HepG2 (cell line): ENCODE results near the gene DIP2C. TPM values are rescaled to one million over a fixed set of nuclear protein-coding genes. Genes with fewer than 3 reads are reported as not detected.

Source experiments
- ATAC-seq: fragments of 200-7000 bp; cut with Tn5 transposase; 3 replicates; pipeline ENCODE4 v1.9.1; 2020; ENCODE audit warnings: mild to moderate bottlenecking, moderate library complexity
- BruUV-seq: library from RNA; stranded (reverse); fragments of 400-500 nt; replicated peaks from 2 replicates; lab custom pipeline; 2021; lab: Mats Ljungman, UMichigan
- CTCF ChIA-PET: fragments of 300-600 bp; formaldehyde crosslinking; extraction: SDS; loops from one replicate; lab custom pipeline; 2021; ENCODE audit warnings: low total read pairs, inconsistent platforms, low intra/inter-chr PET ratio; lab: Yijun Ruan, JAX
- POLR2A ChIA-PET: fragments of 350-600 bp; sonication (Branson Sonifier 250); formaldehyde crosslinking; loops from one replicate; lab custom pipeline; 2020; ENCODE audit warnings: antibody characterized with exemption, inconsistent platforms; lab: Yijun Ruan, JAX
- DNase-seq: peaks from one replicate; pipeline ENCODE4 v3.0.0-alpha.2; 2015; ENCODE audit warnings: low spot score
- FAIRE-seq: peaks from 3 replicates; lab custom pipeline; 2011; peaks lifted over from hg19 to GRCh38; lab: Jason Lieb, UNC
- H2AFZ ChIP-seq: one replicate; pipeline ENCODE4 v1.6.1; 2011; ENCODE audit warnings: low read length, inconsistent platforms
- H3K27ac ChIP-seq: fragments of 300-600 bp; 3 replicates; pipeline ENCODE4 v1.8.0; 2011; ENCODE audit warnings: mixed run types, mild to moderate bottlenecking, mixed read lengths, low read length, inconsistent platforms; ENCODE audit not compliant: insufficient read depth; ENCODE audit errors: extremely low read length
- H3K27me3 ChIP-seq, 2 experiments: fragments of 200-600 bp in 1 of 2; 2 replicates in 1 of 2; 3 replicates in 1 of 2; pipeline versions ENCODE4 v1.6.0 to v1.8.0; 2011; ENCODE audit warnings: low read length in 2 of 2, mild to moderate bottlenecking in 2 of 2, moderate library complexity in 2 of 2, inconsistent platforms in 1 of 2; ENCODE audit not compliant: insufficient read depth in 2 of 2, control insufficient read depth in 1 of 2
- H3K36me3 ChIP-seq, 2 experiments: fragments of 200-600 bp in 1 of 2; replicated peaks in 1 of 2; 2 replicates in 1 of 2; 3 replicates in 1 of 2; pipeline versions ENCODE4 v1.5.1 to v1.8.0; 2011; ENCODE audit warnings: low read length in 2 of 2, inconsistent platforms in 1 of 2; ENCODE audit not compliant: insufficient read depth in 2 of 2, control insufficient read depth in 1 of 2
- H3K4me1 ChIP-seq: 2 replicates; pipeline ENCODE4 v1.5.1; 2012; ENCODE audit warnings: low read length, inconsistent platforms; ENCODE audit not compliant: insufficient read depth
- H3K4me2 ChIP-seq: 2 replicates; pipeline ENCODE4 v1.6.0; 2011; ENCODE audit warnings: low read depth, low read length, inconsistent platforms
- H3K4me3 ChIP-seq, 3 experiments: fragments of 200-600 bp in 1 of 3; sonication (generic), shearing (Covaris generic) in 1 of 3; replicated peaks in 1 of 3; 2 replicates each; pipeline ENCODE4 v1.5.1; 2011 to 2016; ENCODE audit warnings: low read length in 3 of 3, inconsistent platforms in 2 of 3, low read depth in 2 of 3, mild to moderate bottlenecking in 2 of 3, control low read depth in 1 of 3, mixed read lengths in 1 of 3; ENCODE audit not compliant: insufficient read depth in 1 of 3
- H3K79me2 ChIP-seq: one replicate; pipeline ENCODE4 v1.6.1; 2011; ENCODE audit warnings: low read length, inconsistent platforms; ENCODE audit not compliant: insufficient read depth
- H3K9ac ChIP-seq: 2 replicates; pipeline ENCODE4 v1.6.0; 2011; ENCODE audit warnings: mild to moderate bottlenecking, low read depth, low read length, inconsistent platforms; ENCODE audit not compliant: insufficient read depth
- H3K9me3 ChIP-seq: 2 replicates; pipeline ENCODE4 v1.5.1; 2012; ENCODE audit warnings: mild to moderate bottlenecking, low read length
- H4K20me1 ChIP-seq: 2 replicates; pipeline ENCODE4 v1.6.0; 2011; ENCODE audit warnings: inconsistent platforms, mild to moderate bottlenecking, low read length, moderate library complexity; ENCODE audit not compliant: insufficient read depth
- CTCF ChIP-seq: sonication (generic); formaldehyde crosslinking; IDR thresholded peaks from 2 replicates; pipeline ENCODE4 v1.5.0; 2020; ENCODE audit warnings: mild to moderate bottlenecking, missing genetic modification reagents, moderate library complexity
- FOXA1 ChIP-seq, 2 experiments: fragments of 450-650 bp in 1 of 2; sonication (generic) in 1 of 2; formaldehyde crosslinking in 1 of 2; IDR thresholded peaks; 2 replicates each; pipeline versions ENCODE4 v1.4.0 to v1.6.1; 2016 to 2020; ENCODE audit warnings: missing genetic modification reagents in 1 of 2
- HIVEP1 ChIP-seq: sonication (generic); formaldehyde crosslinking; IDR thresholded peaks from 2 replicates; pipeline ENCODE4 v1.4.0; 2020; ENCODE audit warnings: mild to moderate bottlenecking, missing genetic modification reagents
- ISL2 ChIP-seq: sonication (generic); formaldehyde crosslinking; IDR thresholded peaks from 2 replicates; pipeline ENCODE4 v1.5.0; 2020; ENCODE audit warnings: missing genetic modification reagents
- RARG ChIP-seq: sonication (generic); formaldehyde crosslinking; IDR thresholded peaks from 2 replicates; pipeline ENCODE4 v1.4.0; 2020; ENCODE audit warnings: low read depth, mild to moderate bottlenecking, missing genetic modification reagents
- SP1 ChIP-seq, 2 experiments: fragments of 450-650 bp in 1 of 2; sonication (generic) in 1 of 2; formaldehyde crosslinking in 1 of 2; IDR thresholded peaks; 2 replicates each; pipeline versions ENCODE4 v1.4.0 to v1.6.1; 2016 to 2020; ENCODE audit warnings: missing genetic modification reagents in 1 of 2
- ZNF484 ChIP-seq: sonication (generic); formaldehyde crosslinking; IDR thresholded peaks from 2 replicates; pipeline ENCODE4 v1.5.1; 2020; ENCODE audit warnings: mild to moderate bottlenecking, low read depth, missing genetic modification reagents, borderline replicate concordance
- ZNF547 ChIP-seq: sonication (generic); formaldehyde crosslinking; IDR thresholded peaks from 2 replicates; pipeline ENCODE4 v1.5.1; 2020; ENCODE audit warnings: mild to moderate bottlenecking, missing genetic modification reagents
- ZNF713 ChIP-seq: sonication (generic); formaldehyde crosslinking; IDR thresholded peaks from 2 replicates; pipeline ENCODE4 v1.4.0; 2020; ENCODE audit warnings: mild to moderate bottlenecking, missing genetic modification reagents
- WGBS: methylation state at CpG from one replicate; pipeline ENCODE4 v1.1.6; 2017; ENCODE audit warnings: low lambda C conversion rate; 5-methylcytosine and 5-hydroxymethylcytosine counted together
- in situ Hi-C: cut with HindIII; loops from 2 replicates; pipeline ENCODE4 v1.10.0; 2017; ENCODE audit warnings: low pct_unique_long_range_greater_than_20kb; ENCODE audit not compliant: extremely low pct_ligation_motif_present
- intact Hi-C: fragments of 100-400 bp; cut with micrococcal nuclease; formaldehyde crosslinking; loops from one replicate; pipeline ENCODE4 v1.10.0; 2022; ENCODE audit not compliant: unreplicated experiment
- polyA plus RNA-seq, 8 experiments: library from polyadenylated mRNA; depleted of rRNA in 3 of 8; stranded (reverse) in 7 of 8; unstranded in 1 of 8; fragments of >200 nt; fragmentation: Illumina TruSeq in 4 of 8; extraction: Trizol in 4 of 8; gene quantifications; 2 replicates each; pipeline versions ENCODE4 v1.2.1 to v1.2.3, GENCODE V29; 2011 to 2016; ENCODE audit warnings: low read depth in 4 of 8, missing spikeins in 1 of 8, mixed read lengths in 1 of 8; ENCODE audit not compliant: insufficient read depth in 1 of 8
- total RNA-seq, 5 experiments: library from RNA; depleted of rRNA; stranded (reverse); fragments of >200 nt; fragmentation: Illumina TruSeq; extraction: Trizol; gene quantifications; 2 replicates each; pipeline ENCODE4 v1.2.3, GENCODE V29; 2016; ENCODE audit warnings: low read depth in 1 of 5

The DIP2C gene
- total and polyA plus RNA-seq, 2 of the 13 experiments (the other 11 are each of a cell fraction or from before 2014, with no cell fraction given), result 2.2 to 2.7 TPM

- TF ChIP-seq HIVEP1 (CRISPR knock-in tag) (no peak), ISL2 (CRISPR knock-in tag) (no peak), SP1 (IDR thresholded peaks at IDR 0.05) (no peak), SP1 (CRISPR knock-in tag; IDR thresholded peaks at IDR 0.05) (no peak), RARG (CRISPR knock-in tag) (no peak)
- TF ChIP-seq, all 625 proteins: peak for 0
Observed at GRCh38 chr10:624312-624604, 65.2 kb downstream of the DIP2C start (continued).

- no peaks in the 10 kb centered on the region for H3K27me3 ChIP-seq
- ATAC-seq (no peak), DNase-seq (no peak)
- H3K4me3 ChIP-seq, result peak overlapping the region in 2 of 3 experiments; percentile 18 to 64; a peak in 3 of 6 replicates
- H2AFZ ChIP-seq, result no peak overlapping the region
- CTCF ChIA-PET, result no interaction called here
- no peaks in the 10 kb centered on the region for H3K36me3 ChIP-seq
- peaks cover 4% of the 10 kb centered on the region; the same call in 1 of the 2 replicates for H4K20me1 ChIP-seq
- H3K79me2 ChIP-seq, result no peaks in the 10 kb centered on the region
- H3K4me1 ChIP-seq, result peaks cover 24% of the 10 kb centered on the region
- in situ Hi-C loops, result no loop called here
- BruUV-seq, result no TSS peak
- H3K4me2 ChIP-seq, result peak overlapping the region; percentile 86
- H3K9me3 ChIP-seq, result no peaks in the 10 kb centered on the region
- intact Hi-C loops, result no loop called here
- POLR2A ChIA-PET, result interaction anchor here (2.9 kb wide), 1 partner anchor 27 kb away, joined by 14 read pairs; no protein-coding TSS in a partner anchor
- TF ChIP-seq ZNF484 (CRISPR knock-in tag) (no peak), ZNF713 (CRISPR knock-in tag) (no peak), CTCF (CRISPR knock-in tag) (no peak), ZNF547 (CRISPR knock-in tag) (no peak), FOXA1 (IDR thresholded peaks at IDR 0.05) (no peak), FOXA1 (CRISPR knock-in tag; IDR thresholded peaks at IDR 0.05) (no peak)
- TF ChIP-seq, all 625 proteins: peak for 0
- H3K27ac ChIP-seq, result no peak overlapping the region
- WGBS, result 86% methylated on average over 18 of the region's 24 CpGs
- no peak for FAIRE-seq
- peak overlapping the region; percentile 52 for H3K9ac ChIP-seq
Observed at GRCh38 chr10:623477-624311, 65.8 kb downstream of the DIP2C start.
